Measurements from ENCODE around the gene DNAJC9.

DNA sequence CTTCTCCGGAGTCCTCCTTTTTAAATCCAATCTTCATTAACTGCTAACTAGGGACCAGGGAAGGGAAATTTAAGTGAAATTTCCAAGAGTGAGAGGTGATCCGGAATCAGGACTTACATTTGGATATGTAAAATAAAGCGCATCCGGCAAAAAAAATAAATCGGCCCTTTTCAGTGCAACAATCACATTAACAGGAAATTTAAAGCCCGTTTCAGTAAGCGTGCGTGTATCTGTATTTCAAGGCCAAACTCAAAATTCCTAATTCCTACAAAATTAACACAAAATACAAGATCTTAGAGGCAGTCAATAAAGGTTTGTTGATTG is 771 bp downstream of the DNAJC9 start:
- TF ChIP-seq, protein P1, sequence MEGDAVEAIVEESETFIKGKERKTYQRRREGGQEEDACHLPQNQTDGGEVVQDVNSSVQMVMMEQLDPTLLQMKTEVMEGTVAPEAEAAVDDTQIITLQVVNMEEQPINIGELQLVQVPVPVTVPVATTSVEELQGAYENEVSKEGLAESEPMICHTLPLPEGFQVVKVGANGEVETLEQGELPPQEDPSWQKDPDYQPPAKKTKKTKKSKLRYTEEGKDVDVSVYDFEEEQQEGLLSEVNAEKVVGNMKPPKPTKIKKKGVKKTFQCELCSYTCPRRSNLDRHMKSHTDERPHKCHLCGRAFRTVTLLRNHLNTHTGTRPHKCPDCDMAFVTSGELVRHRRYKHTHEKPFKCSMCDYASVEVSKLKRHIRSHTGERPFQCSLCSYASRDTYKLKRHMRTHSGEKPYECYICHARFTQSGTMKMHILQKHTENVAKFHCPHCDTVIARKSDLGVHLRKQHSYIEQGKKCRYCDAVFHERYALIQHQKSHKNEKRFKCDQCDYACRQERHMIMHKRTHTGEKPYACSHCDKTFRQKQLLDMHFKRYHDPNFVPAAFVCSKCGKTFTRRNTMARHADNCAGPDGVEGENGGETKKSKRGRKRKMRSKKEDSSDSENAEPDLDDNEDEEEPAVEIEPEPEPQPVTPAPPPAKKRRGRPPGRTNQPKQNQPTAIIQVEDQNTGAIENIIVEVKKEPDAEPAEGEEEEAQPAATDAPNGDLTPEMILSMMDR (conservative IDR thresholded peaks at IDR 0.05; ENCODE audit: low read depth, low read length) = no peak
- TF ChIP-seq EZH2 (IDR thresholded peaks at IDR 0.05; ENCODE audit: low read length, unreplicated experiment) (no peak), EZH2phosphoT487 (IDR thresholded peaks at IDR 0.05; ENCODE audit: borderline replicate concordance, low read length) (no peak)

Measured in PC-3 (cell line).